ENCODE data around the gene C5orf22. TPM values are rescaled to one million over a fixed set of nuclear protein-coding genes. Genes with fewer than 3 reads are reported as not detected.

C5orf22 gene
- total RNA-seq, 4 donors from 2014 or later: 24.1 to 27.0 (median 25.2) TPM

Other genes starting within 250 kb of the C5orf22 start
- gene DROSHA, start 208 bp upstream of the C5orf22 start, total RNA-seq: 10 to 100 TPM in 3 of 4 donors, 1 to 10 TPM in 1; 9.2 to 28.8 (median 28.4) TPM
- 1 to 10 TPM; 2.8 to 5.3 (median 4.0) TPM for gene PDZD2, start 106.8 kb downstream of the C5orf22 start, total RNA-seq

Measured in gastrocnemius medialis (tissue), 4 donors.